H1 (cell line): ENCODE data around the gene KLK6. TPM values are rescaled to one million over a fixed set of nuclear protein-coding genes. Genes with fewer than 3 reads are reported as not detected.

Experiments used
- CTCF ChIA-PET: fragments of 300-600 bp; sonication (Branson Sonifier 250); formaldehyde crosslinking; loops from one replicate; lab custom pipeline; 2021; ENCODE audit not compliant: partially characterized antibody; lab: Charles Lee
- POLR2A ChIA-PET: fragments of 300-600 bp; sonication (Branson Sonifier 250); formaldehyde crosslinking; loops from one replicate; lab custom pipeline; 2021; ENCODE audit warnings: inconsistent platforms; ENCODE audit not compliant: partially characterized antibody; lab: Charles Lee
- DNase-seq, 2 experiments: peaks; one replicate each; pipeline versions ENCODE4 v3.0.0 to v3.0.0-alpha.2; 2010 to 2022; ENCODE audit warnings: low spot score in 2 of 2, low read depth in 1 of 2, mixed read lengths in 1 of 2
- FAIRE-seq: peaks from 2 replicates; lab custom pipeline; 2011; peaks lifted over from hg19 to GRCh38; lab: Jason Lieb, UNC
- H2AFZ ChIP-seq: 2 replicates; pipeline ENCODE4 v1.8.1; 2012; ENCODE audit warnings: low read length, inconsistent platforms
- H2AK5ac ChIP-seq: 2 replicates; pipeline ENCODE4 v1.6.1; 2013; ENCODE audit warnings: low read depth, low read length
- H2BK120ac ChIP-seq: replicated peaks from 2 replicates; pipeline ENCODE3; 2013; ENCODE audit warnings: low read depth, low read length, inconsistent platforms
- H2BK12ac ChIP-seq: 2 replicates; pipeline ENCODE4 v1.6.1; 2013; ENCODE audit warnings: low read depth, low read length
- H2BK15ac ChIP-seq: 2 replicates; pipeline ENCODE4 v1.6.1; 2013; ENCODE audit warnings: low read length
- H2BK20ac ChIP-seq: 2 replicates; pipeline ENCODE4 v1.6.1; 2013; ENCODE audit warnings: low read length
- H2BK5ac ChIP-seq: 2 replicates; pipeline ENCODE4 v1.6.1; 2013; ENCODE audit warnings: low read depth, low read length
- H3K14ac ChIP-seq: 2 replicates; pipeline ENCODE4 v1.6.1; 2013; ENCODE audit warnings: inconsistent platforms; ENCODE audit not compliant: insufficient read length
- H3K18ac ChIP-seq: 2 replicates; pipeline ENCODE4 v1.6.1; 2013; ENCODE audit warnings: low read length; ENCODE audit errors: extremely low read depth
- H3K23ac ChIP-seq: 2 replicates; pipeline ENCODE4 v1.6.1; 2013; ENCODE audit warnings: inconsistent platforms; ENCODE audit not compliant: insufficient read length
- H3K23me2 ChIP-seq: 2 replicates; pipeline ENCODE4 v1.6.1; 2013; ENCODE audit warnings: low read depth, low read length
- H3K27ac ChIP-seq: 2 replicates; pipeline ENCODE4 v1.6.1; 2011; ENCODE audit warnings: low read depth, low read length, inconsistent platforms
- H3K27me3 ChIP-seq, 4 experiments: replicated peaks in 1 of 4; 1 replicate in 1 of 4; 2 replicates in 3 of 4; pipeline versions ENCODE4 v1.6.1 to v1.8.1; 2011 to 2013; ENCODE audit warnings: low read length in 3 of 4, mild to moderate bottlenecking in 3 of 4, inconsistent platforms in 2 of 4, mixed read lengths in 2 of 4, moderate library complexity in 1 of 4; ENCODE audit not compliant: control insufficient read depth in 3 of 4, insufficient read depth in 3 of 4; ENCODE audit errors: extremely low read depth in 1 of 4
- H3K36me3 ChIP-seq, 4 experiments: 2 replicates each; pipeline versions ENCODE4 v1.6.1 to v1.8.1; 2011 to 2013; ENCODE audit warnings: mild to moderate bottlenecking in 4 of 4, low read length in 3 of 4, moderate library complexity in 2 of 4, control low read depth in 1 of 4, inconsistent platforms in 1 of 4; ENCODE audit not compliant: insufficient read depth in 4 of 4, control insufficient read depth in 2 of 4
- H3K4ac ChIP-seq: replicated peaks from 2 replicates; pipeline ENCODE3; 2013; ENCODE audit warnings: low read length, low read depth, mixed read lengths, inconsistent platforms; ENCODE audit not compliant: insufficient read length
- H3K4me1 ChIP-seq, 4 experiments: replicated peaks in 1 of 4; 1 replicate in 1 of 4; 2 replicates in 3 of 4; pipeline versions ENCODE4 v1.6.1 to v1.8.1; 2011 to 2013; ENCODE audit warnings: low read length in 3 of 4, inconsistent platforms in 2 of 4, mixed read lengths in 1 of 4; ENCODE audit not compliant: insufficient read depth in 4 of 4, control insufficient read depth in 3 of 4
- H3K4me2 ChIP-seq, 2 experiments: 2 replicates each; pipeline versions ENCODE4 v1.6.1 to v1.8.1; 2011 to 2013; ENCODE audit warnings: low read depth in 2 of 2, low read length in 2 of 2, control low read depth in 1 of 2, inconsistent platforms in 1 of 2, mild to moderate bottlenecking in 1 of 2; ENCODE audit not compliant: insufficient read depth in 1 of 2
- H3K4me3 ChIP-seq, 4 experiments: fragments of 200-600, 300-600 bp in 1 of 4; sonication (generic), shearing (Covaris generic), sonication (Bioruptor Twin) in 1 of 4; 2 replicates each; pipeline versions ENCODE4 v1.5.1 to v1.8.1; 2011 to 2016; ENCODE audit warnings: low read length in 4 of 4, low read depth in 3 of 4, control low read depth in 2 of 4, inconsistent platforms in 2 of 4, mild to moderate bottlenecking in 2 of 4, mixed read lengths in 1 of 4, moderate library complexity in 1 of 4; ENCODE audit not compliant: insufficient read depth in 2 of 4; ENCODE audit errors: extremely low read depth in 1 of 4
- H3K56ac ChIP-seq: replicated peaks from 2 replicates; pipeline ENCODE3; 2013; ENCODE audit warnings: low read depth, mild to moderate bottlenecking, mixed read lengths, low read length, inconsistent platforms; ENCODE audit not compliant: insufficient read length
- H3K79me1 ChIP-seq: 2 replicates; pipeline ENCODE4 v1.6.1; 2013; ENCODE audit warnings: low read depth, low read length, control low read depth
- H3K79me2 ChIP-seq, 2 experiments: 2 replicates each; pipeline versions ENCODE4 v1.6.1 to v1.8.1; 2012 to 2013; ENCODE audit warnings: low read length in 2 of 2, mild to moderate bottlenecking in 2 of 2, inconsistent platforms in 1 of 2; ENCODE audit not compliant: insufficient read depth in 2 of 2, control insufficient read depth in 1 of 2
- H3K9ac ChIP-seq, 4 experiments: replicated peaks in 1 of 4; 1 replicate in 1 of 4; 2 replicates in 3 of 4; pipeline versions ENCODE4 v1.6.1 to v1.8.1; 2011 to 2013; ENCODE audit warnings: low read depth in 3 of 4, low read length in 3 of 4, control low read depth in 2 of 4, mild to moderate bottlenecking in 2 of 4, moderate library complexity in 2 of 4, inconsistent platforms in 1 of 4; ENCODE audit errors: extremely low read depth in 1 of 4
- H3K9me3 ChIP-seq, 2 experiments: 2 replicates each; pipeline versions ENCODE4 v1.6.1 to v1.8.1; 2012 to 2013; ENCODE audit warnings: mild to moderate bottlenecking in 2 of 2, moderate library complexity in 2 of 2, control low read depth in 1 of 2, inconsistent platforms in 1 of 2, low read depth in 1 of 2, low read length in 1 of 2, mixed read lengths in 1 of 2; ENCODE audit not compliant: insufficient read depth in 2 of 2
- H4K20me1 ChIP-seq, 2 experiments: replicated peaks in 1 of 2; 2 replicates each; pipeline versions ENCODE3 to v1.8.1; 2011 to 2013; ENCODE audit warnings: inconsistent platforms in 2 of 2, low read length in 2 of 2, mild to moderate bottlenecking in 1 of 2; ENCODE audit not compliant: insufficient read depth in 2 of 2, control insufficient read depth in 1 of 2
- H4K5ac ChIP-seq: 2 replicates; pipeline ENCODE4 v1.6.1; 2013; ENCODE audit warnings: low read length, low read depth, mixed read lengths, inconsistent platforms; ENCODE audit not compliant: insufficient read length
- H4K8ac ChIP-seq: 2 replicates; pipeline ENCODE4 v1.8.0; 2013; ENCODE audit warnings: mild to moderate bottlenecking, moderate library complexity, low read length, inconsistent platforms; ENCODE audit not compliant: insufficient read depth; ENCODE audit errors: extremely low read depth
- H4K91ac ChIP-seq: replicated peaks from 2 replicates; pipeline ENCODE3; 2013; ENCODE audit warnings: low read length, mixed read lengths, inconsistent platforms; ENCODE audit not compliant: insufficient read length
- BACH1 ChIP-seq: IDR thresholded peaks from 2 replicates; pipeline ENCODE4 v1.6.1; 2012; ENCODE audit warnings: low read length, improper control_type of control experiment
- CHD2 ChIP-seq: IDR thresholded peaks from 2 replicates; pipeline ENCODE4 v1.6.1; 2012; ENCODE audit warnings: low read length, improper control_type of control experiment
- CTCF ChIP-seq, 3 experiments: IDR thresholded peaks; 1 replicate in 2 of 3; 2 replicates in 1 of 3; pipeline versions ENCODE4 v1.5.1 to v1.6.1; 2011; ENCODE audit warnings: low read length in 3 of 3, mild to moderate bottlenecking in 3 of 3, inconsistent platforms in 2 of 3, low read depth in 1 of 3, moderate library complexity in 1 of 3; ENCODE audit not compliant: insufficient read depth in 1 of 3; ENCODE audit errors: control extremely low read depth in 1 of 3
- KDM4A ChIP-seq: IDR thresholded peaks from one replicate; pipeline ENCODE4 v1.7.1; 2012; ENCODE audit warnings: low read depth, mild to moderate bottlenecking, moderate library complexity, low read length, inconsistent platforms; ENCODE audit not compliant: severe bottlenecking
- KDM5A ChIP-seq: fragments of 200-600 bp; IDR thresholded peaks from 2 replicates; pipeline ENCODE4 v1.7.1; 2012; ENCODE audit warnings: mild to moderate bottlenecking, low read length, inconsistent platforms, mixed read lengths
- PHF8 ChIP-seq: fragments of 200-600 bp; sonication (generic); conservative IDR thresholded peaks from 2 replicates; pipeline ENCODE4 v1.7.1; 2012; ENCODE audit warnings: low read depth, mild to moderate bottlenecking, inconsistent platforms, low read length, moderate library complexity
- RAD21 ChIP-seq, 2 experiments: IDR thresholded peaks in 1 of 2; conservative IDR thresholded peaks in 1 of 2; 2 replicates each; pipeline ENCODE4 v1.6.1; 2011; ENCODE audit warnings: low read depth in 2 of 2, low read length in 2 of 2, improper control_type of control experiment in 1 of 2, inconsistent platforms in 1 of 2, mild to moderate bottlenecking in 1 of 2, moderate library complexity in 1 of 2
- RXRA ChIP-seq: IDR thresholded peaks from 2 replicates; pipeline ENCODE4 v1.6.1; 2011; ENCODE audit warnings: low read depth, mild to moderate bottlenecking, low read length, moderate library complexity; ENCODE audit not compliant: insufficient read depth
- SAP30 ChIP-seq: fragments of 300-600 bp; sonication (generic); IDR thresholded peaks from 2 replicates; pipeline ENCODE4 v1.7.1; 2012; ENCODE audit warnings: low read length, moderate library complexity, mild to moderate bottlenecking, inconsistent platforms; ENCODE audit not compliant: insufficient read depth, insufficient replicate concordance
- SIX5 ChIP-seq: IDR thresholded peaks from 2 replicates; pipeline ENCODE4 v1.6.1; 2011; ENCODE audit warnings: mild to moderate bottlenecking, low read depth, low read length
- SRF ChIP-seq: IDR thresholded peaks from 2 replicates; pipeline ENCODE4 v1.6.1; 2011; ENCODE audit warnings: mild to moderate bottlenecking, low read depth, low read length, moderate library complexity
- TBP ChIP-seq: IDR thresholded peaks from 2 replicates; pipeline ENCODE4 v1.6.1; 2011; ENCODE audit warnings: low read depth, low read length, improper control_type of control experiment
- WGBS, 2 experiments: shearing (Covaris generic) in 1 of 2; methylation state at CpG; one replicate each; pipeline versions ENCODE4 v1.1.6 to v1.1.7; 2013 to 2015; ENCODE audit warnings: low lambda C conversion rate in 2 of 2, mixed read lengths in 2 of 2, inconsistent platforms in 1 of 2, low coverage in 1 of 2, missing lambda C conversion rate in 1 of 2; ENCODE audit not compliant: insufficient replicate concordance in 2 of 2, insufficient coverage in 1 of 2, insufficient read length in 1 of 2; ENCODE audit errors: extremely low coverage in 1 of 2, missing lambda C conversion rate in 1 of 2; 5-methylcytosine and 5-hydroxymethylcytosine counted together
- polyA plus RNA-seq, 7 experiments: library from polyadenylated mRNA; depleted of rRNA in 3 of 7; stranded (reverse) in 5 of 7; unstranded in 2 of 7; fragments of >200 nt in 5 of 7; fragments of 200-250 nt in 2 of 7; gene quantifications; 1 replicate in 5 of 7; 2 replicates in 1 of 7; 4 replicates in 1 of 7; pipeline versions ENCODE4 v1.2.1 to v1.2.3, GENCODE V29; 2011 to 2013; ENCODE audit warnings: missing spikeins in 2 of 7, mixed read lengths in 2 of 7
- total RNA-seq: library from RNA; stranded (reverse); fragmentation: NEBNext Ultra II Directional; extraction: Animal tissue kit (Norgen Biotek cat#: 25700); gene quantifications from 2 replicates; pipeline ENCODE4 v1.2.1, GENCODE V29; 2021

The KLK6 gene
- total and polyA plus RNA-seq, 2 of the 8 experiments (the other 6 are each of a cell fraction or from before 2014, with no cell fraction given) = 0.69 to 3.2 TPM

DNA sequence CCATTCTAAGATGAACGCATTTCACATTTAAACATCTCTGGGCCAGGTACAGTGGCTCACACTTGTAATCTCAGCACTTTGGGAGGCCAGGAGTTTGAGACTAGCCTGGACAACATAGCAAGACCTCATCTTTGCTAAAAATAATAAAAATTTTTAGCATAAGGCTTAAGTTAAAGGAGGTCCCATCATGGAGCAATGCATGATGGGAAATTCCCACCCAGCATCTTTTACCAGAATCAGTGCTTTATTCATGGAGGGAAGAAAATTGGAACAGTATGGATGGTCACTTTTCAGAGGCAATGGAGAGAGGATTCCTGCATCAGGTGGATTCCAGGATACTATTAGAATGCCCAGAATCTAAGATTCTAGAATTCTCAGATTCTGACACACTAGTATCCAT lies 35.9 kb upstream of the KLK6 start:
- H3K23ac ChIP-seq = no peak overlapping the region
- no peak overlapping the region for H3K4me3 ChIP-seq
- no peak overlapping the region for H2BK12ac ChIP-seq
- H2BK15ac ChIP-seq = no peak overlapping the region
- no peak overlapping the region for H2BK20ac ChIP-seq
- no peak overlapping the region for H3K4ac ChIP-seq
- no peak for DNase-seq
- no peak overlapping the region for H3K4me2 ChIP-seq
- H3K18ac ChIP-seq = no peak overlapping the region
- no peaks in the 10 kb centered on the region for H4K20me1 ChIP-seq
- no peaks in the 10 kb centered on the region for H3K79me2 ChIP-seq
- H3K27ac ChIP-seq = no peak overlapping the region
- WGBS, 2 experiments = 90% methylated on average over 1 of the region's 1 CpG; no CpG with 5 or more reads in 1 of the 2 experiments
- no peak overlapping the region for H2BK120ac ChIP-seq
- no peak overlapping the region for H3K56ac ChIP-seq
- no peaks in the 10 kb centered on the region; a peak in 1 of 7 replicates for H3K27me3 ChIP-seq
- CTCF ChIA-PET = no interaction called here
- H2AFZ ChIP-seq = no peak overlapping the region
- no peaks in the 10 kb centered on the region for H3K9me3 ChIP-seq
- H3K4me1 ChIP-seq = peaks cover 0 to 18% (median 6%) of the 10 kb centered on the region in 4 experiments; a peak in 6 of 7 replicates
- H4K5ac ChIP-seq = no peak overlapping the region
- H3K14ac ChIP-seq = no peak overlapping the region
- POLR2A ChIA-PET = no interaction called here
- H3K9ac ChIP-seq = no peak overlapping the region
- no peak overlapping the region for H2BK5ac ChIP-seq
- no peaks in the 10 kb centered on the region for H3K79me1 ChIP-seq
- H3K36me3 ChIP-seq = no peaks in the 10 kb centered on the region
- H3K23me2 ChIP-seq = no peaks in the 10 kb centered on the region
- no peak overlapping the region for H4K8ac ChIP-seq
- H4K91ac ChIP-seq = no peak overlapping the region
- no peak overlapping the region for H2AK5ac ChIP-seq
- no peak for FAIRE-seq
- no peak for TF ChIP-seq PHF8
- TF ChIP-seq RAD21 (IDR thresholded peaks at IDR 0.05 in 1 of 2, conservative IDR thresholded peaks at IDR 0.05 in 1 of 2; ENCODE audit: low read depth in 2 of 2, low read length in 2 of 2) = no peak
- TF ChIP-seq KDM4A = no peak
- no peak for TF ChIP-seq CTCF (IDR thresholded peaks at IDR 0.05; ENCODE audit: control extremely low read depth in 1 of 3, insufficient read depth in 1 of 3, low read depth in 1 of 3, low read length in 3 of 3)
- no peak for TF ChIP-seq KDM5A
- TF ChIP-seq BACH1 = no peak
- no peak for TF ChIP-seq SIX5
- no peak for TF ChIP-seq CHD2
- TF ChIP-seq SAP30 = no peak
- TF ChIP-seq RXRA = no peak
- no peak for TF ChIP-seq SRF
- no peak for TF ChIP-seq TBP
